NOMO-1 (cell line): ENCODE measurements around the gene KLHL28.

ENCODE experiments used
- DNase-seq, 2 experiments: peaks; one replicate each; lab custom pipeline; 2025; ENCODE audit not compliant: unreplicated experiment in 2 of 2; lab: John Stamatoyannopoulos, UW

Gene KLHL28

GRCh38 chr14:44960646-44961045 lies 1.1 kb downstream of the KLHL28 start:
- no peak for DNase-seq

- DNase-seq = no peak
These were observed 1.6 kb downstream of the KLHL28 start for GRCh38 chr14:44960146-44960545.

GRCh38 chr14:44959538-44959937 lies 2.2 kb downstream of the KLHL28 start:
- no peak for DNase-seq

- DNase-seq = no peak
These were observed 4.9 kb downstream of the KLHL28 start for GRCh38 chr14:44956866-44957265.

- DNase-seq = no peak
These were observed 6.2 kb downstream of the KLHL28 start for GRCh38 chr14:44955528-44955927.

GRCh38 chr14:44954750-44955149 lies 7.0 kb downstream of the KLHL28 start:
- no peak for DNase-seq

GRCh38 chr14:44952391-44953110 lies 9.2 kb downstream of the KLHL28 start:
- no peak for DNase-seq

GRCh38 chr14:44951051-44951450 lies 10.7 kb downstream of the KLHL28 start:
- no peak for DNase-seq

GRCh38 chr14:44945264-44945663 lies 16.5 kb downstream of the KLHL28 start:
- DNase-seq = no peak

GRCh38 chr14:44944107-44944506 lies 17.6 kb downstream of the KLHL28 start:
- no peak for DNase-seq

GRCh38 chr14:44942436-44942835 lies 19.3 kb downstream of the KLHL28 start:
- DNase-seq = no peak

- DNase-seq = no peak
These were observed 20.2 kb downstream of the KLHL28 start for GRCh38 chr14:44941591-44941990.

GRCh38 chr14:44940944-44941343 lies 20.8 kb downstream of the KLHL28 start:
- DNase-seq = no peak

- DNase-seq = no peak
These were observed 21.5 kb downstream of the KLHL28 start for GRCh38 chr14:44940211-44940610.

- no peak for DNase-seq
These were observed 24.2 kb downstream of the KLHL28 start for GRCh38 chr14:44937547-44937946.

- DNase-seq = no peak
These were observed 26.6 kb downstream of the KLHL28 start for GRCh38 chr14:44935155-44935554.

- DNase-seq = no peak
These were observed 33.0 kb downstream of the KLHL28 start for GRCh38 chr14:44928793-44929192.

GRCh38 chr14:44914849-44915248 lies 46.9 kb downstream of the KLHL28 start:
- DNase-seq = no peak

- no peak for DNase-seq
These were observed 49.5 kb downstream of the KLHL28 start for GRCh38 chr14:44912041-44912869.

- no peak for DNase-seq
These were observed 50.9 kb downstream of the KLHL28 start for GRCh38 chr14:44910821-44911220.

- DNase-seq = no peak
These were observed 60.1 kb downstream of the KLHL28 start for GRCh38 chr14:44901696-44902095.

- no peak for DNase-seq
These were observed 63.2 kb downstream of the KLHL28 start for GRCh38 chr14:44898551-44898950.
